ENCODE data around the gene KMT2C. TPM values are rescaled to one million over a fixed set of nuclear protein-coding genes. Genes with fewer than 3 reads are reported as not detected.

Gene KMT2C
- total and polyA plus RNA-seq, 10 of the 15 experiments (the other 5 are each of a cell fraction or from before 2014, with no cell fraction given), result 3.3 to 45.2 (median 19.2) TPM

DNA sequence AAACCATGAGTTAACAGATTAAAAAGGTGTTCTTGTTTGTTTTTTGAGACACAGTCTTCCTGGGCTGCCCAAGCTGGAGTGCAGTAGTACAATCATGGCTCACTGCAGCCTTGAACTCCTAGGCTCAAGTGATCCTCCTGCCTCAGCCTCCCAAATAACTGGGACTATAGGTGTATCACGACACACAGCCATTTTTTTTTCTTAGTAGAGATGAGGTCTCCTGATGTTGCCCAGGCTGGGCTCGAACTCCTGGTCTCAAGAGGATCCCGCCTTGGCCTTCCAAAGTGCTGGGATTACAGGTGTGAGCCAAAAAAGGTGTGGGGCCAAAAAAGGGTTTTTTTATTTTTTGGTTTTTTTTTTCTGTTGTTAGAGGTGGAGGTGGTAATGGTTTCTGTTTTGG lies 29.3 kb downstream of the KMT2C start:
- Histone ChIP-seq H4K20me1 (ENCODE audit: control insufficient read depth, insufficient read depth) (no peaks in the 10 kb centered on the region), H2AFZ (ENCODE audit: control insufficient read depth, low read depth, low read length) (no peak overlapping the region), H3K9ac (ENCODE audit: control insufficient read depth, insufficient read depth, low read length) (no peak overlapping the region), H3K4me1 (ENCODE audit: control insufficient read depth, insufficient read depth, low read length) (no peaks in the 10 kb centered on the region), H3K27ac (ENCODE audit: control insufficient read depth, insufficient read depth) (no peak overlapping the region), H3K36me3 (ENCODE audit: control insufficient read depth in 2 of 2, insufficient read depth in 2 of 2, low read length in 1 of 2) (no peaks in the 10 kb centered on the region), H3K9me3 (replicated peaks; ENCODE audit: control insufficient read depth, insufficient read depth, low read length) (no peaks in the 10 kb centered on the region; the same call in 2 of the 3 replicates), H3K4me3 (no peak overlapping the region), H3K27me3 (replicated peaks in 1 of 2; ENCODE audit: control insufficient read depth in 2 of 2, insufficient read depth in 2 of 2, low read length in 1 of 2) (no peaks in the 10 kb centered on the region), H3K79me2 (ENCODE audit: control insufficient read depth, insufficient read depth, low read length) (peaks cover 38% of the 10 kb centered on the region), H3K4me2 (ENCODE audit: control insufficient read depth, insufficient read depth) (no peak overlapping the region)
- DNase-seq (ENCODE audit: low read depth, low spot score) (no peak), ATAC-seq (no peak), FAIRE-seq (no peak)
- WGBS (ENCODE audit: insufficient coverage, insufficient replicate concordance, low lambda C conversion rate, missing lambda C conversion rate), result 17% methylated on average over 3 of the region's 3 CpGs
- ChIA-PET POLR2A (no interaction called here), RAD21 (ENCODE audit: unreplicated experiment) (no interaction called here), CTCF (interaction anchor here (0.5 kb wide), 1 partner anchor 22 kb away, joined by 4 read pairs; no protein-coding TSS in a partner anchor), SMC1A (ENCODE audit: uncharacterized antibody, unreplicated experiment) (interaction anchor here (0.6 to 1.2 kb wide), 2 partner anchors 19 to 229 kb away, joined by 3 to 4 read pairs; no protein-coding TSS in a partner anchor)
- intact Hi-C loops (cut with micrococcal nuclease; ENCODE audit: unreplicated experiment) (no loop called here), in situ Hi-C loops (cut with MboI) (no loop called here)
- TF ChIP-seq, protein P1, sequence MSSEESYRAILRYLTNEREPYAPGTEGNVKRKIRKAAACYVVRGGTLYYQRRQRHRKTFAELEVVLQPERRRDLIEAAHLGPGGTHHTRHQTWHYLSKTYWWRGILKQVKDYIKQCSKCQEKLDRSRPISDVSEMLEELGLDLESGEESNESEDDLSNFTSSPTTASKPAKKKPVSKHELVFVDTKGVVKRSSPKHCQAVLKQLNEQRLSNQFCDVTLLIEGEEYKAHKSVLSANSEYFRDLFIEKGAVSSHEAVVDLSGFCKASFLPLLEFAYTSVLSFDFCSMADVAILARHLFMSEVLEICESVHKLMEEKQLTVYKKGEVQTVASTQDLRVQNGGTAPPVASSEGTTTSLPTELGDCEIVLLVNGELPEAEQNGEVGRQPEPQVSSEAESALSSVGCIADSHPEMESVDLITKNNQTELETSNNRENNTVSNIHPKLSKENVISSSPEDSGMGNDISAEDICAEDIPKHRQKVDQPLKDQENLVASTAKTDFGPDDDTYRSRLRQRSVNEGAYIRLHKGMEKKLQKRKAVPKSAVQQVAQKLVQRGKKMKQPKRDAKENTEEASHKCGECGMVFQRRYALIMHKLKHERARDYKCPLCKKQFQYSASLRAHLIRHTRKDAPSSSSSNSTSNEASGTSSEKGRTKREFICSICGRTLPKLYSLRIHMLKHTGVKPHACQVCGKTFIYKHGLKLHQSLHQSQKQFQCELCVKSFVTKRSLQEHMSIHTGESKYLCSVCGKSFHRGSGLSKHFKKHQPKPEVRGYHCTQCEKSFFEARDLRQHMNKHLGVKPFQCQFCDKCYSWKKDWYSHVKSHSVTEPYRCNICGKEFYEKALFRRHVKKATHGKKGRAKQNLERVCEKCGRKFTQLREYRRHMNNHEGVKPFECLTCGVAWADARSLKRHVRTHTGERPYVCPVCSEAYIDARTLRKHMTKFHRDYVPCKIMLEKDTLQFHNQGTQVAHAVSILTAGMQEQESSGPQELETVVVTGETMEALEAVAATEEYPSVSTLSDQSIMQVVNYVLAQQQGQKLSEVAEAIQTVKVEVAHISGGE (CRISPR knock-in tag; IDR thresholded peaks at IDR 0.05), result no peak
- no peak for TF ChIP-seq RBBP5 (conservative IDR thresholded peaks at IDR 0.05)
- TF ChIP-seq, protein P2, sequence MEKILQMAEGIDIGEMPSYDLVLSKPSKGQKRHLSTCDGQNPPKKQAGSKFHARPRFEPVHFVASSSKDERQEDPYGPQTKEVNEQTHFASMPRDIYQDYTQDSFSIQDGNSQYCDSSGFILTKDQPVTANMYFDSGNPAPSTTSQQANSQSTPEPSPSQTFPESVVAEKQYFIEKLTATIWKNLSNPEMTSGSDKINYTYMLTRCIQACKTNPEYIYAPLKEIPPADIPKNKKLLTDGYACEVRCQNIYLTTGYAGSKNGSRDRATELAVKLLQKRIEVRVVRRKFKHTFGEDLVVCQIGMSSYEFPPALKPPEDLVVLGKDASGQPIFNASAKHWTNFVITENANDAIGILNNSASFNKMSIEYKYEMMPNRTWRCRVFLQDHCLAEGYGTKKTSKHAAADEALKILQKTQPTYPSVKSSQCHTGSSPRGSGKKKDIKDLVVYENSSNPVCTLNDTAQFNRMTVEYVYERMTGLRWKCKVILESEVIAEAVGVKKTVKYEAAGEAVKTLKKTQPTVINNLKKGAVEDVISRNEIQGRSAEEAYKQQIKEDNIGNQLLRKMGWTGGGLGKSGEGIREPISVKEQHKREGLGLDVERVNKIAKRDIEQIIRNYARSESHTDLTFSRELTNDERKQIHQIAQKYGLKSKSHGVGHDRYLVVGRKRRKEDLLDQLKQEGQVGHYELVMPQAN (conservative IDR thresholded peaks at IDR 0.05), result no peak
- TF ChIP-seq BRCA1 (IDR thresholded peaks at IDR 0.05; ENCODE audit: low read depth, low read length), result no peak
- TF ChIP-seq DPF2 (IDR thresholded peaks at IDR 0.05), result no peak
- TF ChIP-seq ZNF207 (IDR thresholded peaks at IDR 0.05; ENCODE audit: borderline replicate concordance), result no peak
- TF ChIP-seq IKZF1 (conservative IDR thresholded peaks at IDR 0.05), result no peak
- TF ChIP-seq STAT3 (IDR thresholded peaks at IDR 0.05; ENCODE audit: low read depth, low read length), result no peak
- no peak for TF ChIP-seq SUPT20H (IDR thresholded peaks at IDR 0.05; ENCODE audit: borderline replicate concordance, control insufficient read depth, low read depth, low read length)
- TF ChIP-seq FOXK2 (IDR thresholded peaks at IDR 0.05), result no peak
- no peak for TF ChIP-seq CEBPB (IDR thresholded peaks at IDR 0.05; ENCODE audit: borderline replicate concordance in 1 of 2, low read depth in 2 of 2, low read length in 2 of 2)
- TF ChIP-seq SIN3A (IDR thresholded peaks at IDR 0.05; ENCODE audit: low read depth, low read length), result no peak
- TF ChIP-seq, protein P3, sequence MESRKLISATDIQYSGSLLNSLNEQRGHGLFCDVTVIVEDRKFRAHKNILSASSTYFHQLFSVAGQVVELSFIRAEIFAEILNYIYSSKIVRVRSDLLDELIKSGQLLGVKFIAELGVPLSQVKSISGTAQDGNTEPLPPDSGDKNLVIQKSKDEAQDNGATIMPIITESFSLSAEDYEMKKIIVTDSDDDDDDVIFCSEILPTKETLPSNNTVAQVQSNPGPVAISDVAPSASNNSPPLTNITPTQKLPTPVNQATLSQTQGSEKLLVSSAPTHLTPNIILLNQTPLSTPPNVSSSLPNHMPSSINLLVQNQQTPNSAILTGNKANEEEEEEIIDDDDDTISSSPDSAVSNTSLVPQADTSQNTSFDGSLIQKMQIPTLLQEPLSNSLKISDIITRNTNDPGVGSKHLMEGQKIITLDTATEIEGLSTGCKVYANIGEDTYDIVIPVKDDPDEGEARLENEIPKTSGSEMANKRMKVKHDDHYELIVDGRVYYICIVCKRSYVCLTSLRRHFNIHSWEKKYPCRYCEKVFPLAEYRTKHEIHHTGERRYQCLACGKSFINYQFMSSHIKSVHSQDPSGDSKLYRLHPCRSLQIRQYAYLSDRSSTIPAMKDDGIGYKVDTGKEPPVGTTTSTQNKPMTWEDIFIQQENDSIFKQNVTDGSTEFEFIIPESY (IDR thresholded peaks at IDR 0.05), result no peak
- TF ChIP-seq BHLHE40 (IDR thresholded peaks at IDR 0.05; ENCODE audit: borderline replicate concordance in 1 of 2, low read depth in 2 of 2, low read length in 1 of 2), result no peak
- no TSS peak for BruUV-seq (replicated peaks)

All from GM12878 (cell line).